ENCODE results near the gene PRDX1. TPM values are rescaled to one million over a fixed set of nuclear protein-coding genes. Genes with fewer than 3 reads are reported as not detected.

PRDX1 gene
- total and polyA plus RNA-seq, 2 of the 4 experiments (the other 2 are of a cell fraction): 612 to 883 TPM

GRCh38 chr1:45554198-45554597, 32.5 kb upstream of the PRDX1 start:
- in situ Hi-C loops (cut with MboI; ENCODE audit: low sequenced_read_pairs): no loop called here
- peaks cover 17 to 50% of the 10 kb centered on the region in 2 experiments for H3K79me1 ChIP-seq (ENCODE audit: low read depth in 1 of 2, low read length in 2 of 2)
- H2BK120ac ChIP-seq (ENCODE audit: low read depth, low read length): no peak overlapping the region
- H3K36me3 ChIP-seq (ENCODE audit: control insufficient read depth, insufficient read depth, low read length): peaks cover 7% of the 10 kb centered on the region
- no peak overlapping the region for H2BK15ac ChIP-seq (ENCODE audit: low read depth, low read length)
- no peak overlapping the region for H3K27ac ChIP-seq (ENCODE audit: insufficient read depth, low read length)
- H3K4ac ChIP-seq (ENCODE audit: low read depth, low read length): no peak overlapping the region
- no peak overlapping the region for H3K4me3 ChIP-seq (ENCODE audit: insufficient read depth, low read depth, low read length)
- no peak overlapping the region for H2AFZ ChIP-seq (replicated peaks; ENCODE audit: low read length, poor library complexity)
- no peak overlapping the region for H2AK9ac ChIP-seq (replicated peaks; ENCODE audit: low read depth, low read length, poor library complexity)
- DNase-seq (no peak), ATAC-seq (ENCODE audit: low read depth) (no peak)
- no peak overlapping the region for H3K23ac ChIP-seq (ENCODE audit: low read depth, low read length)
- TF ChIP-seq CHD1 (IDR thresholded peaks at IDR 0.05; ENCODE audit: low read depth, low read length) (no peak), BHLHE40 (IDR thresholded peaks at IDR 0.05; ENCODE audit: low read depth, low read length) (no peak), CEBPB (IDR thresholded peaks at IDR 0.05; ENCODE audit: low read depth, low read length) (no peak), ELK1 (IDR thresholded peaks at IDR 0.05; ENCODE audit: borderline replicate concordance, low read depth, low read length) (no peak), MAZ (IDR thresholded peaks at IDR 0.05; ENCODE audit: borderline replicate concordance, low read depth, low read length) (no peak), USF2 (IDR thresholded peaks at IDR 0.05; ENCODE audit: low read depth, low read length) (no peak), CTCF (conservative IDR thresholded peaks at IDR 0.05; ENCODE audit: low read depth, low read length) (no peak), RFX5 (IDR thresholded peaks at IDR 0.05; ENCODE audit: low read depth, low read length) (no peak), SMC3 (IDR thresholded peaks at IDR 0.05; ENCODE audit: low read depth, low read length) (no peak), NFE2L2 (IDR thresholded peaks at IDR 0.05; ENCODE audit: low read depth, low read length) (no peak), FOS (IDR thresholded peaks at IDR 0.05; ENCODE audit: low read depth, low read length) (no peak), RCOR1 (IDR thresholded peaks at IDR 0.05; ENCODE audit: insufficient replicate concordance, low read length) (no peak)
- intact Hi-C loops (cut with micrococcal nuclease): no loop called here
- H4K8ac ChIP-seq (ENCODE audit: low read depth in 2 of 2, low read length in 2 of 2): no peak overlapping the region
- no peaks in the 10 kb centered on the region for H4K20me1 ChIP-seq (ENCODE audit: insufficient read depth, low read length)
- CTCF ChIA-PET: no interaction called here
- no peak overlapping the region for H4K91ac ChIP-seq (ENCODE audit: insufficient read depth, low read depth, low read length)
- peaks cover 9% of the 10 kb centered on the region for H3K4me1 ChIP-seq (ENCODE audit: control insufficient read depth, insufficient read depth, low read length)
- H3K9me1 ChIP-seq (ENCODE audit: insufficient read depth, low read length): peaks cover 9% of the 10 kb centered on the region
- H2BK5ac ChIP-seq (ENCODE audit: low read depth, low read length, poor library complexity, severe bottlenecking): no peak overlapping the region
- no peak overlapping the region for H4K5ac ChIP-seq (ENCODE audit: low read depth, low read length)
- dilution Hi-C loops (cut with HindIII; ENCODE audit: low sequenced_read_pairs, unreplicated experiment): no loop called here
- H2AK5ac ChIP-seq (ENCODE audit: low read depth, low read length): no peak overlapping the region
- H3K14ac ChIP-seq (replicated peaks; ENCODE audit: low read depth, low read length): no peak overlapping the region
- H3K9me3 ChIP-seq (ENCODE audit: control insufficient read depth, insufficient read depth, low read length): no peaks in the 10 kb centered on the region
- no peak overlapping the region for H3K9ac ChIP-seq (ENCODE audit: low read depth, low read length)
- BruUV-seq (replicated peaks): no TSS peak
- H2BK20ac ChIP-seq (ENCODE audit: low read depth, low read length): no peak overlapping the region
- no peak overlapping the region for H3K4me2 ChIP-seq (ENCODE audit: low read depth, low read length)
- H3K27me3 ChIP-seq (ENCODE audit: control insufficient read depth, insufficient read depth, low read length): no peaks in the 10 kb centered on the region
- POLR2A ChIA-PET (ENCODE audit: unreplicated experiment): no interaction called here
- H3K18ac ChIP-seq (ENCODE audit: low read depth, low read length): no peak overlapping the region
- 100% methylated on average over 1 of the region's 6 CpGs; no CpG with 5 or more reads in 1 of the 2 experiments for WGBS, 2 experiments (ENCODE audit: extremely low coverage in 2 of 2, insufficient read length in 1 of 2)
- no peak overlapping the region for H3K56ac ChIP-seq (ENCODE audit: extremely low read depth, insufficient read depth, low read length)

Data from IMR-90 (cell line).